Osteoblast (primary cell): ENCODE results near the gene CEP112. TPM values are rescaled to one million over a fixed set of nuclear protein-coding genes. Genes with fewer than 3 reads are reported as not detected.

Experiments used
- DNase-seq: peaks from one replicate; pipeline ENCODE4 v3.0.0; 2011; ENCODE audit warnings: low spot score, mixed read lengths; ENCODE audit not compliant: insufficient read length; ENCODE audit errors: missing footprints
- H2AFZ ChIP-seq: 2 replicates; pipeline ENCODE4 v1.6.0; 2011; ENCODE audit warnings: mild to moderate bottlenecking, low read length
- H3K27ac ChIP-seq: 2 replicates; pipeline ENCODE4 v1.5.1; 2011; ENCODE audit warnings: mild to moderate bottlenecking, low read depth, low read length, moderate library complexity
- H3K27me3 ChIP-seq: 2 replicates; pipeline ENCODE4 v1.6.0; 2012; ENCODE audit warnings: mild to moderate bottlenecking, control low read depth, inconsistent platforms, low read length, moderate library complexity; ENCODE audit not compliant: insufficient read depth
- H3K36me3 ChIP-seq: 2 replicates; pipeline ENCODE4 v1.5.1; 2011; ENCODE audit warnings: mild to moderate bottlenecking, low read length, control low read depth, moderate library complexity; ENCODE audit not compliant: insufficient read depth
- H3K4me1 ChIP-seq: 2 replicates; pipeline ENCODE4 v1.5.1; 2011; ENCODE audit warnings: mild to moderate bottlenecking, low read length, control low read depth, moderate library complexity; ENCODE audit not compliant: insufficient read depth
- H3K4me2 ChIP-seq: 2 replicates; pipeline ENCODE4 v1.6.0; 2011; ENCODE audit warnings: mild to moderate bottlenecking, low read length; ENCODE audit not compliant: insufficient read depth
- H3K4me3 ChIP-seq: fragments of 200-600 bp; sonication (generic); 3 replicates; pipeline ENCODE4 v1.5.1; 2012; ENCODE audit warnings: mild to moderate bottlenecking, low read length, inconsistent platforms; ENCODE audit not compliant: insufficient read depth
- H3K79me2 ChIP-seq: 2 replicates; pipeline ENCODE4 v1.6.0; 2012; ENCODE audit warnings: mild to moderate bottlenecking, low read length, control low read depth, inconsistent platforms; ENCODE audit not compliant: insufficient read depth
- H3K9me3 ChIP-seq: 2 replicates; pipeline ENCODE4 v1.5.1; 2011; ENCODE audit warnings: low read depth, low read length, control low read depth
- H4K20me1 ChIP-seq: 2 replicates; pipeline ENCODE4 v1.6.0; 2012; ENCODE audit warnings: mild to moderate bottlenecking, low read length, control low read depth; ENCODE audit not compliant: insufficient read depth
- CTCF ChIP-seq: IDR thresholded peaks from 2 replicates; pipeline ENCODE4 v1.5.1; 2011; ENCODE audit warnings: mild to moderate bottlenecking, low read depth, low read length, moderate library complexity; ENCODE audit errors: extremely low read depth
- total RNA-seq: library from RNA; depleted of rRNA; stranded (reverse); fragments of >200 nt; gene quantifications from 2 replicates; pipeline ENCODE4 v1.2.3, GENCODE V29; 2012

CEP112 gene
- total RNA-seq, 1 donor: 8.3 TPM

- Histone ChIP-seq H3K4me3 (no peak overlapping the region), H3K27me3 (no peaks in the 10 kb centered on the region), H3K27ac (no peak overlapping the region), H2AFZ (no peak overlapping the region), H3K36me3 (no peaks in the 10 kb centered on the region), H3K79me2 (no peaks in the 10 kb centered on the region), H3K4me2 (no peak overlapping the region), H3K4me1 (no peaks in the 10 kb centered on the region), H3K9me3 (no peaks in the 10 kb centered on the region), H4K20me1 (no peaks in the 10 kb centered on the region)
- TF ChIP-seq CTCF: no peak
- no peak for DNase-seq
Observed at GRCh38 chr17:65637786-65638185, 554.1 kb downstream of the CEP112 start.

- Histone ChIP-seq H3K36me3 (no peaks in the 10 kb centered on the region), H3K79me2 (no peaks in the 10 kb centered on the region), H2AFZ (no peak overlapping the region), H4K20me1 (no peaks in the 10 kb centered on the region), H3K9me3 (no peaks in the 10 kb centered on the region), H3K4me2 (no peak overlapping the region), H3K4me1 (no peaks in the 10 kb centered on the region), H3K27ac (no peak overlapping the region), H3K27me3 (no peaks in the 10 kb centered on the region), H3K4me3 (no peak overlapping the region)
- DNase-seq: no peak
- TF ChIP-seq CTCF: no peak
Observed at GRCh38 chr17:65634533-65634932, 557.4 kb downstream of the CEP112 start.

- H3K79me2 ChIP-seq: no peaks in the 10 kb centered on the region
- TF ChIP-seq CTCF: no peak
- no peak overlapping the region for H3K27ac ChIP-seq
- no peak overlapping the region for H3K4me2 ChIP-seq
- no peaks in the 10 kb centered on the region for H3K9me3 ChIP-seq
- H3K27me3 ChIP-seq: no peaks in the 10 kb centered on the region
- no peaks in the 10 kb centered on the region for H3K4me1 ChIP-seq
- H2AFZ ChIP-seq: no peak overlapping the region
- H3K36me3 ChIP-seq: no peaks in the 10 kb centered on the region
- no peaks in the 10 kb centered on the region for H4K20me1 ChIP-seq
- no peak for DNase-seq
- H3K4me3 ChIP-seq: no peak overlapping the region
Observed at GRCh38 chr17:65633988-65634387, 557.9 kb downstream of the CEP112 start.

- no peaks in the 10 kb centered on the region for H3K9me3 ChIP-seq
- no peaks in the 10 kb centered on the region for H4K20me1 ChIP-seq
Observed at GRCh38 chr17:65633146-65633881, 558.6 kb downstream of the CEP112 start.

More at GRCh38 chr17:65633146-65633881, 558.6 kb downstream of the CEP112 start:
- peaks cover 1% of the 10 kb centered on the region for H3K4me1 ChIP-seq
- no peak overlapping the region for H2AFZ ChIP-seq
- H3K27me3 ChIP-seq: no peaks in the 10 kb centered on the region
- no peak for DNase-seq
- no peak overlapping the region for H3K4me3 ChIP-seq
- no peak overlapping the region for H3K27ac ChIP-seq
- H3K4me2 ChIP-seq: no peak overlapping the region
- no peaks in the 10 kb centered on the region for H3K36me3 ChIP-seq
- H3K79me2 ChIP-seq: no peaks in the 10 kb centered on the region
- TF ChIP-seq CTCF: no peak
